Keratinocyte (primary cell): Measurements from ENCODE around the gene KRTAP3-1. TPM values are rescaled to one million over a fixed set of nuclear protein-coding genes. Genes with fewer than 3 reads are reported as not detected.
A peak's percentile ranks its signal among the peaks of the same experiment; 100 is the strongest.

ENCODE experiments used
- DNase-seq: peaks from one replicate; pipeline ENCODE4 v3.0.0-alpha.2; 2011; ENCODE audit warnings: low read depth, missing footprints, low spot score
- FAIRE-seq: peaks from 2 replicates; lab custom pipeline; 2011; peaks lifted over from hg19 to GRCh38; lab: Jason Lieb, UNC
- H2AFZ ChIP-seq: 2 replicates; pipeline ENCODE4 v1.6.0; 2012; ENCODE audit warnings: low read length, control low read depth, inconsistent platforms; ENCODE audit not compliant: control insufficient read depth
- H3K27ac ChIP-seq: 2 replicates; pipeline ENCODE4 v1.5.1; 2011; ENCODE audit warnings: low read length; ENCODE audit not compliant: control insufficient read depth, insufficient read depth
- H3K27me3 ChIP-seq: 3 replicates; pipeline ENCODE4 v1.6.0; 2011; ENCODE audit warnings: low read length; ENCODE audit not compliant: control insufficient read depth, insufficient read depth; ENCODE audit errors: extremely low read depth
- H3K36me3 ChIP-seq, 2 experiments: 2 replicates in 1 of 2; 3 replicates in 1 of 2; pipeline ENCODE4 v1.5.1; 2011; ENCODE audit warnings: low read length in 2 of 2, mild to moderate bottlenecking in 1 of 2; ENCODE audit not compliant: control insufficient read depth in 2 of 2, insufficient read depth in 2 of 2; ENCODE audit errors: extremely low read depth in 1 of 2
- H3K4me1 ChIP-seq: 3 replicates; pipeline ENCODE4 v1.5.1; 2011; ENCODE audit warnings: low read length; ENCODE audit not compliant: control insufficient read depth, insufficient read depth; ENCODE audit errors: extremely low read depth
- H3K4me2 ChIP-seq: 3 replicates; pipeline ENCODE4 v1.6.0; 2011; ENCODE audit warnings: low read depth, low read length; ENCODE audit not compliant: control insufficient read depth, insufficient read depth; ENCODE audit errors: extremely low read depth
- H3K4me3 ChIP-seq, 3 experiments: fragments of 200-600 bp in 1 of 3; sonication (generic) in 1 of 3; 2 replicates in 2 of 3; 3 replicates in 1 of 3; pipeline ENCODE4 v1.5.1; 2011 to 2016; ENCODE audit warnings: low read length in 3 of 3, mild to moderate bottlenecking in 3 of 3, control low read depth in 2 of 3, inconsistent platforms in 1 of 3, low read depth in 1 of 3, mixed read lengths in 1 of 3, mixed run types in 1 of 3, moderate library complexity in 1 of 3; ENCODE audit not compliant: control insufficient read depth in 2 of 3, insufficient read depth in 2 of 3; ENCODE audit errors: extremely low read depth in 1 of 3
- H3K79me2 ChIP-seq: 2 replicates; pipeline ENCODE4 v1.6.0; 2012; ENCODE audit warnings: low read length; ENCODE audit not compliant: control insufficient read depth, insufficient read depth
- H3K9ac ChIP-seq: 3 replicates; pipeline ENCODE4 v1.6.0; 2011; ENCODE audit warnings: low read length; ENCODE audit not compliant: control insufficient read depth, insufficient read depth; ENCODE audit errors: extremely low read depth
- H3K9me1 ChIP-seq: 3 replicates; pipeline ENCODE4 v1.6.0; 2011; ENCODE audit warnings: low read length; ENCODE audit not compliant: control insufficient read depth, insufficient read depth; ENCODE audit errors: extremely low read depth
- H3K9me3 ChIP-seq: 2 replicates; pipeline ENCODE4 v1.5.1; 2012; ENCODE audit warnings: low read depth, low read length; ENCODE audit not compliant: control insufficient read depth
- H4K20me1 ChIP-seq: 3 replicates; pipeline ENCODE4 v1.6.0; 2011; ENCODE audit warnings: low read length; ENCODE audit not compliant: control insufficient read depth, insufficient read depth; ENCODE audit errors: extremely low read depth
- CTCF ChIP-seq, 3 experiments: IDR thresholded peaks in 1 of 3; conservative IDR thresholded peaks in 1 of 3; optimal IDR thresholded peaks in 1 of 3; 2 replicates in 2 of 3; 3 replicates in 1 of 3; pipeline versions ENCODE3 to v1.5.1; 2011; ENCODE audit warnings: low read length in 3 of 3, mild to moderate bottlenecking in 3 of 3, moderate library complexity in 2 of 3, control low read depth in 1 of 3, inconsistent platforms in 1 of 3; ENCODE audit not compliant: insufficient read depth in 2 of 3; ENCODE audit errors: extremely low read depth in 1 of 3
- EZH2 ChIP-seq: IDR thresholded peaks from one replicate; pipeline ENCODE4 v1.6.1; 2012; ENCODE audit warnings: inconsistent platforms, mild to moderate bottlenecking, low read length, moderate library complexity
- dilution Hi-C: fragments of 300-500 bp; cut with MboI; formaldehyde crosslinking; loops from one replicate; pipeline ENCODE4 v1.7.0; 2020; ENCODE audit warnings: low sequenced_read_pairs; ENCODE audit not compliant: extremely low pct_ligation_motif_present
- polyA plus RNA-seq, 5 experiments: library from polyadenylated mRNA; depleted of rRNA in 3 of 5; stranded (reverse) in 3 of 5; stranded (forward) in 1 of 5; unstranded in 1 of 5; fragments of >200 nt; gene quantifications; 1 replicate in 1 of 5; 2 replicates in 3 of 5; 3 replicates in 1 of 5; pipeline versions ENCODE4 v1.2.1 to v1.2.3, GENCODE V29; 2011 to 2012; ENCODE audit warnings: missing spikeins in 2 of 5, low read depth in 1 of 5, low replicate concordance in 1 of 5

Gene KRTAP3-1
- polyA plus RNA-seq, 1 donor (not counting 4 experiments of a cell fraction or from before 2014, with no cell fraction given): not detected

GRCh38 chr17:40980117-40980516 is 28.8 kb downstream of the KRTAP3-1 start:
- Histone ChIP-seq H3K4me1 (peaks cover 4% of the 10 kb centered on the region), H3K79me2 (no peaks in the 10 kb centered on the region), H2AFZ (no peak overlapping the region), H4K20me1 (no peaks in the 10 kb centered on the region), H3K36me3 (no peaks in the 10 kb centered on the region), H3K9ac (no peak overlapping the region), H3K9me3 (no peaks in the 10 kb centered on the region), H3K9me1 (no peaks in the 10 kb centered on the region), H3K27ac (no peak overlapping the region), H3K4me3 (no peak overlapping the region), H3K4me2 (no peak overlapping the region), H3K27me3 (no peaks in the 10 kb centered on the region)
- no peak for FAIRE-seq
- DNase-seq: no peak
- TF ChIP-seq CTCF (optimal IDR thresholded peaks at IDR 0.05 in 1 of 3, IDR thresholded peaks at IDR 0.05 in 1 of 3, conservative IDR thresholded peaks at IDR 0.05 in 1 of 3; ENCODE audit: extremely low read depth in 1 of 3, insufficient read depth in 2 of 3, low read length in 3 of 3) (no peak), EZH2 (no peak)
- dilution Hi-C loops: no loop called here

GRCh38 chr17:40978575-40979151 is 30.3 kb downstream of the KRTAP3-1 start:
- no peak overlapping the region for H3K27ac ChIP-seq
- H2AFZ ChIP-seq: peak overlapping the region; percentile 51

More at GRCh38 chr17:40978575-40979151, 30.3 kb downstream of the KRTAP3-1 start:
- Histone ChIP-seq H4K20me1 (no peaks in the 10 kb centered on the region), H3K9ac (no peak overlapping the region), H3K79me2 (no peaks in the 10 kb centered on the region), H3K4me3 (no peak overlapping the region), H3K9me1 (no peaks in the 10 kb centered on the region), H3K4me2 (no peak overlapping the region), H3K9me3 (no peaks in the 10 kb centered on the region), H3K27me3 (no peaks in the 10 kb centered on the region), H3K36me3 (no peaks in the 10 kb centered on the region), H3K4me1 (peaks cover 4% of the 10 kb centered on the region)
- dilution Hi-C loops: no loop called here
- no peak for DNase-seq
- no peak for TF ChIP-seq CTCF (optimal IDR thresholded peaks at IDR 0.05 in 1 of 3, IDR thresholded peaks at IDR 0.05 in 1 of 3, conservative IDR thresholded peaks at IDR 0.05 in 1 of 3; ENCODE audit: extremely low read depth in 1 of 3, insufficient read depth in 2 of 3, low read length in 3 of 3)
- no peak for TF ChIP-seq EZH2
- peak; percentile 67 for FAIRE-seq
